DND-41 (cell line): ENCODE measurements around the gene GOLGA8H.
"Not testable (repeated sequence)": the region's sequence is repeated elsewhere in the genome, so short reads cannot be mapped to it uniquely, and the experiment has no call there.

Source experiments
- EZH2 ChIP-seq: IDR thresholded peaks from 3 replicates; pipeline ENCODE4 v1.6.1; 2012; ENCODE audit warnings: borderline replicate concordance, low read depth, mild to moderate bottlenecking, moderate library complexity, low read length, inconsistent platforms; ENCODE audit not compliant: severe bottlenecking
- TF ChIP-seq, protein P1 (sequence below): IDR thresholded peaks from 2 replicates; pipeline ENCODE4 v1.5.1; 2012; ENCODE audit warnings: borderline replicate concordance, low read length, moderate library complexity, mild to moderate bottlenecking; ENCODE audit not compliant: poor library complexity, severe bottlenecking; ENCODE audit errors: extremely low read depth

DNA sequence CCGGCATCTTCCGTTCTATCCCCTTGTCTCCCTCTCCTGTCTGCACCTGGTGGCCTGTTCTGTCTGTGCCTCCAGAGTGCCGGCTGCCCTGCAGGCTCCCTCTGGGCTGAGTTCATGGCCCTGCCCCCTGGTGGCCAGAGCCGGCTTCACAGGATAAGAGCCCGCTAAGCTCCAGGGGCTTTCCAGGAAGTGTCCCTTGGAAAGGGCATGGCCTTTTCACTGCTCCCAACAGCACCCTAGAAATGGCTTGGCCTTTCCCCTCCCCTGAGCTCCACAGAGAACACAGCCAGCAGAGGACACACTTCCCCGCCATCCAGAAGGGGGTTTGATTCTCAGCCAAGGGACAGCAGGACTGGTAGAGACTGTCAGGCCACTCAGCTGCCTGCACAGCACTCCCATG lies 36.9 kb upstream of the GOLGA8H start:
- TF ChIP-seq, protein P1, sequence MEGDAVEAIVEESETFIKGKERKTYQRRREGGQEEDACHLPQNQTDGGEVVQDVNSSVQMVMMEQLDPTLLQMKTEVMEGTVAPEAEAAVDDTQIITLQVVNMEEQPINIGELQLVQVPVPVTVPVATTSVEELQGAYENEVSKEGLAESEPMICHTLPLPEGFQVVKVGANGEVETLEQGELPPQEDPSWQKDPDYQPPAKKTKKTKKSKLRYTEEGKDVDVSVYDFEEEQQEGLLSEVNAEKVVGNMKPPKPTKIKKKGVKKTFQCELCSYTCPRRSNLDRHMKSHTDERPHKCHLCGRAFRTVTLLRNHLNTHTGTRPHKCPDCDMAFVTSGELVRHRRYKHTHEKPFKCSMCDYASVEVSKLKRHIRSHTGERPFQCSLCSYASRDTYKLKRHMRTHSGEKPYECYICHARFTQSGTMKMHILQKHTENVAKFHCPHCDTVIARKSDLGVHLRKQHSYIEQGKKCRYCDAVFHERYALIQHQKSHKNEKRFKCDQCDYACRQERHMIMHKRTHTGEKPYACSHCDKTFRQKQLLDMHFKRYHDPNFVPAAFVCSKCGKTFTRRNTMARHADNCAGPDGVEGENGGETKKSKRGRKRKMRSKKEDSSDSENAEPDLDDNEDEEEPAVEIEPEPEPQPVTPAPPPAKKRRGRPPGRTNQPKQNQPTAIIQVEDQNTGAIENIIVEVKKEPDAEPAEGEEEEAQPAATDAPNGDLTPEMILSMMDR: not testable (repeated sequence)
- not testable (repeated sequence) for TF ChIP-seq EZH2
